Stimulated activated CD8-positive, alpha-beta memory T cell treated with anti-CD3 and anti-CD28 coated beads, Interleukin-15, amount 100 ng/mL, for 1 hour (primary cell): ENCODE measurements around the gene NKAIN2.

Source experiments
- DNase-seq: peaks from one replicate; pipeline ENCODE4 v3.0.0-alpha.2; 2020; ENCODE audit warnings: low read depth

Gene NKAIN2

GRCh38 chr6:123808556-123808955, 4.9 kb downstream of the NKAIN2 start:
- DNase-seq, result no peak

GRCh38 chr6:123810214-123810613, 6.5 kb downstream of the NKAIN2 start:
- no peak for DNase-seq

GRCh38 chr6:123810948-123811347, 7.3 kb downstream of the NKAIN2 start:
- DNase-seq, result no peak

GRCh38 chr6:123811378-123811777, 7.7 kb downstream of the NKAIN2 start:
- no peak for DNase-seq

GRCh38 chr6:123812621-123813020, 9.0 kb downstream of the NKAIN2 start:
- DNase-seq, result no peak

GRCh38 chr6:123821112-123821511, 17.4 kb downstream of the NKAIN2 start:
- DNase-seq, result no peak

GRCh38 chr6:123829302-123829953, 25.8 kb downstream of the NKAIN2 start:
- no peak for DNase-seq

GRCh38 chr6:123830120-123830519, 26.5 kb downstream of the NKAIN2 start:
- no peak for DNase-seq

GRCh38 chr6:123838505-123839234, 35.0 kb downstream of the NKAIN2 start:
- DNase-seq, result no peak

- DNase-seq, result no peak
Measured at GRCh38 chr6:123841067-123841896, 37.6 kb downstream of the NKAIN2 start.

- DNase-seq, result no peak
Measured at GRCh38 chr6:123844011-123844410, 40.3 kb downstream of the NKAIN2 start.

- DNase-seq, result no peak
Measured at GRCh38 chr6:123848347-123848746, 44.7 kb downstream of the NKAIN2 start.

GRCh38 chr6:123849406-123849805, 45.7 kb downstream of the NKAIN2 start:
- no peak for DNase-seq

- DNase-seq, result no peak
Measured at GRCh38 chr6:123850555-123850954, 46.9 kb downstream of the NKAIN2 start.

- DNase-seq, result no peak
Measured at GRCh38 chr6:123854201-123854600, 50.5 kb downstream of the NKAIN2 start.

- DNase-seq, result no peak
Measured at GRCh38 chr6:123855506-123855905, 51.8 kb downstream of the NKAIN2 start.

- no peak for DNase-seq
Measured at GRCh38 chr6:123859291-123859690, 55.6 kb downstream of the NKAIN2 start.

- no peak for DNase-seq
Measured at GRCh38 chr6:123869334-123869733, 65.7 kb downstream of the NKAIN2 start.

GRCh38 chr6:123873974-123874373, 70.3 kb downstream of the NKAIN2 start:
- DNase-seq, result no peak

GRCh38 chr6:123875784-123876183, 72.1 kb downstream of the NKAIN2 start:
- DNase-seq, result no peak

- no peak for DNase-seq
Measured at GRCh38 chr6:123879749-123880148, 76.1 kb downstream of the NKAIN2 start.

GRCh38 chr6:123888771-123889513, 85.3 kb downstream of the NKAIN2 start:
- DNase-seq, result no peak
